ENCODE data around the gene ZDHHC5. TPM values are rescaled to one million over a fixed set of nuclear protein-coding genes. Genes with fewer than 3 reads are reported as not detected.

ZDHHC5 gene
- total and polyA plus RNA-seq, 2 of the 4 experiments (the other 2 are of a cell fraction), result 19.4 to 45.7 TPM

DNA sequence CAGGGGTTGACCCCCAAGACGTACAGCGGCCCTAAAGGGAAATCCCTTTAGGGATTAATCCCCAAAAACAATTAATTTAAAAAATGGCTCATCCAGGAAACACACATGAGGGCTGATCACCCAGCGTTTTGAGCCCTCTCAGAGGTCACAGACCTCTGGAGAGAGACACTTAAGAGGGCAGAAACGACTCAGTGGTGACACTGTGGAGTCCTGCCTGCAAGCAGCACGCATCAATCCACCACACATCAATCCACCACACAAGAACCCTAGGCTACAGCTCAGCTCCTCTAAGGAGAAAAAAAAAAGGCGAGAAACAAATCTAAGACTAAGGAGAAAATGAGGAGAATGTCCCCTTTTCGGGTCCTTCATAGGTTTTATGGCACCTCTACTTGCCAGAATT, 60.9 kb downstream of the ZDHHC5 start:
- ChIA-PET POLR2A (ENCODE audit: unreplicated experiment) (no interaction called here), CTCF (no interaction called here)
- H4K5ac ChIP-seq (ENCODE audit: low read depth, low read length), result no peak overlapping the region
- H4K8ac ChIP-seq (ENCODE audit: low read depth in 2 of 2, low read length in 2 of 2), result no peak overlapping the region
- H3K18ac ChIP-seq (ENCODE audit: low read depth, low read length), result no peak overlapping the region
- H3K4me2 ChIP-seq (ENCODE audit: low read depth, low read length), result no peak overlapping the region
- no peak overlapping the region for H2BK20ac ChIP-seq (ENCODE audit: low read depth, low read length)
- no TSS peak for BruUV-seq (replicated peaks)
- intact Hi-C loops (cut with micrococcal nuclease) (no loop called here), in situ Hi-C loops (cut with MboI; ENCODE audit: low sequenced_read_pairs) (no loop called here), dilution Hi-C loops (cut with HindIII; ENCODE audit: low sequenced_read_pairs, unreplicated experiment) (no loop called here)
- no peak overlapping the region for H3K23ac ChIP-seq (ENCODE audit: low read depth, low read length)
- no CpG with 5 or more reads among the region's 7 CpGs for WGBS, 2 experiments (ENCODE audit: extremely low coverage in 2 of 2, insufficient read length in 1 of 2)
- no peak overlapping the region for H3K9ac ChIP-seq (ENCODE audit: low read depth, low read length)
- no peak overlapping the region for H3K27ac ChIP-seq (ENCODE audit: insufficient read depth, low read length)
- H4K91ac ChIP-seq (ENCODE audit: insufficient read depth, low read depth, low read length), result no peak overlapping the region
- DNase-seq (no peak), ATAC-seq (ENCODE audit: low read depth) (no peak)
- no peak overlapping the region for H3K4me3 ChIP-seq (ENCODE audit: insufficient read depth, low read depth, low read length)
- no peak overlapping the region for H2BK5ac ChIP-seq (ENCODE audit: low read depth, low read length, poor library complexity, severe bottlenecking)
- H3K56ac ChIP-seq (ENCODE audit: extremely low read depth, insufficient read depth, low read length), result no peak overlapping the region
- H3K9me3 ChIP-seq (ENCODE audit: control insufficient read depth, insufficient read depth, low read length), result no peaks in the 10 kb centered on the region
- H2BK15ac ChIP-seq (ENCODE audit: low read depth, low read length), result no peak overlapping the region
- TF ChIP-seq, protein P1, sequence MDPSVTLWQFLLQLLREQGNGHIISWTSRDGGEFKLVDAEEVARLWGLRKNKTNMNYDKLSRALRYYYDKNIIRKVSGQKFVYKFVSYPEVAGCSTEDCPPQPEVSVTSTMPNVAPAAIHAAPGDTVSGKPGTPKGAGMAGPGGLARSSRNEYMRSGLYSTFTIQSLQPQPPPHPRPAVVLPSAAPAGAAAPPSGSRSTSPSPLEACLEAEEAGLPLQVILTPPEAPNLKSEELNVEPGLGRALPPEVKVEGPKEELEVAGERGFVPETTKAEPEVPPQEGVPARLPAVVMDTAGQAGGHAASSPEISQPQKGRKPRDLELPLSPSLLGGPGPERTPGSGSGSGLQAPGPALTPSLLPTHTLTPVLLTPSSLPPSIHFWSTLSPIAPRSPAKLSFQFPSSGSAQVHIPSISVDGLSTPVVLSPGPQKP (IDR thresholded peaks at IDR 0.05; ENCODE audit: borderline replicate concordance, low read depth, low read length), result no peak
- no peak for TF ChIP-seq MXI1 (IDR thresholded peaks at IDR 0.05; ENCODE audit: borderline replicate concordance, low read depth, low read length)
- TF ChIP-seq, protein P2, sequence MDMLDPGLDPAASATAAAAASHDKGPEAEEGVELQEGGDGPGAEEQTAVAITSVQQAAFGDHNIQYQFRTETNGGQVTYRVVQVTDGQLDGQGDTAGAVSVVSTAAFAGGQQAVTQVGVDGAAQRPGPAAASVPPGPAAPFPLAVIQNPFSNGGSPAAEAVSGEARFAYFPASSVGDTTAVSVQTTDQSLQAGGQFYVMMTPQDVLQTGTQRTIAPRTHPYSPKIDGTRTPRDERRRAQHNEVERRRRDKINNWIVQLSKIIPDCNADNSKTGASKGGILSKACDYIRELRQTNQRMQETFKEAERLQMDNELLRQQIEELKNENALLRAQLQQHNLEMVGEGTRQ (IDR thresholded peaks at IDR 0.05; ENCODE audit: low read depth, low read length), result no peak
- no peak for TF ChIP-seq CHD1 (IDR thresholded peaks at IDR 0.05; ENCODE audit: low read depth, low read length)
- TF ChIP-seq FOS (IDR thresholded peaks at IDR 0.05; ENCODE audit: low read depth, low read length), result no peak
- no peak for TF ChIP-seq NFE2L2 (IDR thresholded peaks at IDR 0.05; ENCODE audit: low read depth, low read length)
- TF ChIP-seq POLR2A (IDR thresholded peaks at IDR 0.05; ENCODE audit: low read depth, low read length), result no peak
- TF ChIP-seq MAFK (IDR thresholded peaks at IDR 0.05; ENCODE audit: low read depth, low read length), result no peak
- no peak for TF ChIP-seq BHLHE40 (IDR thresholded peaks at IDR 0.05; ENCODE audit: low read depth, low read length)
- no peak for TF ChIP-seq RCOR1 (IDR thresholded peaks at IDR 0.05; ENCODE audit: insufficient replicate concordance, low read length)
- no peak for TF ChIP-seq RFX5 (IDR thresholded peaks at IDR 0.05; ENCODE audit: low read depth, low read length)
- TF ChIP-seq SMC3 (IDR thresholded peaks at IDR 0.05; ENCODE audit: low read depth, low read length), result no peak
- no peak for TF ChIP-seq RAD21 (IDR thresholded peaks at IDR 0.05; ENCODE audit: low read length)
- TF ChIP-seq CEBPB (IDR thresholded peaks at IDR 0.05; ENCODE audit: low read depth, low read length), result no peak
- no peak overlapping the region for H2BK120ac ChIP-seq (ENCODE audit: low read depth, low read length)
- H2AK5ac ChIP-seq (ENCODE audit: low read depth, low read length), result no peak overlapping the region
- H3K9me1 ChIP-seq (ENCODE audit: insufficient read depth, low read length), result no peaks in the 10 kb centered on the region
- H3K4ac ChIP-seq (ENCODE audit: low read depth, low read length), result no peak overlapping the region
- no peak overlapping the region for H2AK9ac ChIP-seq (replicated peaks; ENCODE audit: low read depth, low read length, poor library complexity)
- H2AFZ ChIP-seq (replicated peaks; ENCODE audit: low read length, poor library complexity), result no peak overlapping the region
- peaks cover 29 to 37% of the 10 kb centered on the region in 2 experiments for H3K79me1 ChIP-seq (ENCODE audit: low read depth in 1 of 2, low read length in 2 of 2)
- peaks cover 7% of the 10 kb centered on the region; the same call in 1 of the 2 replicates for H4K20me1 ChIP-seq (ENCODE audit: insufficient read depth, low read length)
- H3K36me3 ChIP-seq (ENCODE audit: control insufficient read depth, insufficient read depth, low read length), result no peaks in the 10 kb centered on the region
- H3K4me1 ChIP-seq (ENCODE audit: control insufficient read depth, insufficient read depth, low read length), result no peaks in the 10 kb centered on the region
- no peaks in the 10 kb centered on the region for H3K27me3 ChIP-seq (ENCODE audit: control insufficient read depth, insufficient read depth, low read length)
- H3K14ac ChIP-seq (replicated peaks; ENCODE audit: low read depth, low read length), result no peak overlapping the region
